Fibroblast of the aortic adventitia (primary cell): ENCODE results near the gene CBX1. TPM values are rescaled to one million over a fixed set of nuclear protein-coding genes. Genes with fewer than 3 reads are reported as not detected.

Experiments used
- DNase-seq: peaks from one replicate; pipeline ENCODE4 v3.0.0-alpha.2; 2010; ENCODE audit warnings: low read depth
- H3K4me3 ChIP-seq: 2 replicates; pipeline ENCODE4 v1.5.1; 2011; ENCODE audit warnings: low read depth, mild to moderate bottlenecking, control low read depth, low read length, moderate library complexity
- small RNA-seq: library from RNA; depleted of rRNA; stranded (forward); fragments of <200 nt; gene quantifications from one replicate; pipeline ENCODE3, GENCODE V24; 2012
- total RNA-seq: library from RNA; depleted of rRNA; stranded (reverse); fragments of >200 nt; gene quantifications from 2 replicates; pipeline ENCODE4 v1.2.3, GENCODE V29; 2012; ENCODE audit warnings: low replicate concordance
- TF ChIP-seq, protein P1 (sequence below): IDR thresholded peaks from 2 replicates; pipeline ENCODE4 v1.5.1; 2011; ENCODE audit warnings: mild to moderate bottlenecking, low read length, control low read depth, inconsistent platforms; ENCODE audit not compliant: insufficient read depth

CBX1 gene
- total RNA-seq, 1 donor, result 49.2 TPM

DNA sequence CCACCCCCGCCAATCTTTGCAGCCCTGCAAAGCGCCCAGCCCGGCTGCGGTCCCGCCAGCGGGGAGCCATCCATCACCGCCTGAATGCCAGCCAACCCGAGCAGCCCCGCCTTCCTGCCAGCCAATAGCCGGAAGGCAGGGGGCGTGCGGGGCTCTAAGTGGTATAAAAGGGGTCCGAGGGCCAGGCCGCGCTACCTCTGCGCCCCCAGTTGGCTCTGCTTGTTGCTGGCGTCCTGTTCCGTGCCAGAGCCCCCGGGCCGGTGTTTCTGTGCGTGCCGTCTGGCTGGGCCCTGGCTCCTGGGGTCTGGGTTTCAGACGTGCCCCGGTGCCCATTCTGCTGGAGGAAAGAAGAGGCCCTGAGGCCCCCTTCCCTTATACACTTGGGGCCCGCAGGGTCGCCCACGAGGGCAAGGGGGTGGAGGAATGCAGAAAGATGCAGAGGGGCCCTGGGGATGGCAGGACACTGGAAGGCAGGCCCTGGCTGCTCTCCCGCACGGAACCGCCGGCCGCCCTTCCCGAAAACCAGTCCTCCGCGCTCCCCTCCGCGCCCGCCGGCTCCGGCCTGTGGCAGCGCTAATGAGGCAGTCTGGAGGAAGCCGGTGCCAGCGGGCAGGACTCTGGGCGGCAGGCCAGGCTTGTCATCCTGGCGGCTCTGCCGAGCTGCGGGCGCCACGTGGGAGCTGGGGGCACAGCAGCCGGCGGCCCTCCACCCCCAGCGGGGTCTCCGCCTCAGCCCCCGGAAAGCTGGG lies 77.7 kb downstream of the CBX1 start:
- DNase-seq, result peak; percentile 59
- TF ChIP-seq, protein P1, sequence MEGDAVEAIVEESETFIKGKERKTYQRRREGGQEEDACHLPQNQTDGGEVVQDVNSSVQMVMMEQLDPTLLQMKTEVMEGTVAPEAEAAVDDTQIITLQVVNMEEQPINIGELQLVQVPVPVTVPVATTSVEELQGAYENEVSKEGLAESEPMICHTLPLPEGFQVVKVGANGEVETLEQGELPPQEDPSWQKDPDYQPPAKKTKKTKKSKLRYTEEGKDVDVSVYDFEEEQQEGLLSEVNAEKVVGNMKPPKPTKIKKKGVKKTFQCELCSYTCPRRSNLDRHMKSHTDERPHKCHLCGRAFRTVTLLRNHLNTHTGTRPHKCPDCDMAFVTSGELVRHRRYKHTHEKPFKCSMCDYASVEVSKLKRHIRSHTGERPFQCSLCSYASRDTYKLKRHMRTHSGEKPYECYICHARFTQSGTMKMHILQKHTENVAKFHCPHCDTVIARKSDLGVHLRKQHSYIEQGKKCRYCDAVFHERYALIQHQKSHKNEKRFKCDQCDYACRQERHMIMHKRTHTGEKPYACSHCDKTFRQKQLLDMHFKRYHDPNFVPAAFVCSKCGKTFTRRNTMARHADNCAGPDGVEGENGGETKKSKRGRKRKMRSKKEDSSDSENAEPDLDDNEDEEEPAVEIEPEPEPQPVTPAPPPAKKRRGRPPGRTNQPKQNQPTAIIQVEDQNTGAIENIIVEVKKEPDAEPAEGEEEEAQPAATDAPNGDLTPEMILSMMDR, result peak; percentile 32
- H3K4me3 ChIP-seq, result peak overlapping the region; percentile 13

DNA sequence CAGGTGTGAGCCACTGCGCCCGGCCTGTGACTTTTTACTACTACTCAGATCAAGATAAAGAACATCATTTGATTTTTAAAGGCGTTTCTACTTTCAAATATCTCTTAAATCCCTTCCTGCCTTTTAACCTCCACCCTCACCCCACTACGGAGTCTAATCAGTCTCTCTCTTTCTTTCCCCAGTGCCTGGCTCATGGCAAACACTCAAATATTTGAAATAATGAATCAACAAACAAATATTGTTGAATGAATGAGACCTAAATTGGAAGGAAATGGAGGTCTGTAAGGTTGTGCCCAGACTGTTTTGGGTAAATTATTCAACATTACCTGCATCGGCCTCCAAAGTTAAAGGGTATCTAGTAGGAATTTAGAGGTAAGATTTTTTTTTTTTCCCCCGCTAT lies 78.4 kb downstream of the CBX1 start:
- no peak overlapping the region for H3K4me3 ChIP-seq
- TF ChIP-seq, protein P1, result no peak
- DNase-seq, result no peak

DNA sequence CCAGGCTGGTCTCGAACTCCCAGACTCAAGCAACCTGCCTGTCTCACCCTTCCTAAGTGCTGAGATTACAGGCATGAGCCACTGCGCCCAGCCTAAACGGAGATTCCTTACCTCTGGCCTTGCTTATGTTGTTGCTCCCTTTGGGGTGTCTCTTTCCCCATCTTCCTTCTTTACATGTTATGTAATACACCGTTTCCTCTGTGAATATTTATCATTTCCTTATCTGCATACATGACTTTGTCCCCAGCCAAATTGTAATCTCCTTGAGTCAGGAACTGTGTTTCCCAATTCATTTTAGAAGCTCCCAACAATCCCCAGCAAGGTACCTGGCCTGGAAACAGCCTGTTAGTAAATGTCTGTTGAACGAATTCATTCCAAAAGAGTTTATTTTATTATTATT lies 79.3 kb downstream of the CBX1 start:
- TF ChIP-seq, protein P1, result no peak
- DNase-seq, result peak; percentile 45
- H3K4me3 ChIP-seq, result no peak overlapping the region

Small RNA genes lying within 50 kb of the gene (small RNA-seq; reads per million reads assigned to genes)
- gene AC004477.2 (not detected), gene MIR152 (1,174 reads per million, percentile 99 among the genes with 10 or more reads in this experiment), gene RNU6-1201P (not detected)

Other genes with a start within 250 kb of the CBX1 start
- 0.08 and 3.7 TPM in 2 replicates for gene SP2, start 205.2 kb downstream of the CBX1 start, total RNA-seq
- 44.9 and 198 TPM in 2 replicates for gene PNPO, start 159.9 kb downstream of the CBX1 start, total RNA-seq
- not detected in 2 replicates for gene PRR15L, start 143.6 kb downstream of the CBX1 start, total RNA-seq
- gene CDK5RAP3, start 130.4 kb downstream of the CBX1 start, total RNA-seq, result 49.5 and 109 TPM in 2 replicates
- gene COPZ2, start 63.7 kb downstream of the CBX1 start, total RNA-seq, result 80.5 and 292 TPM in 2 replicates
- 103 and 413 TPM in 2 replicates for gene NFE2L1, start 53.1 kb downstream of the CBX1 start, total RNA-seq
- gene SNX11, start 6.3 kb upstream of the CBX1 start, total RNA-seq, result 4.7 and 11.5 TPM in 2 replicates